Measurements from ENCODE around the gene CCL16.

Gene CCL16

DNA sequence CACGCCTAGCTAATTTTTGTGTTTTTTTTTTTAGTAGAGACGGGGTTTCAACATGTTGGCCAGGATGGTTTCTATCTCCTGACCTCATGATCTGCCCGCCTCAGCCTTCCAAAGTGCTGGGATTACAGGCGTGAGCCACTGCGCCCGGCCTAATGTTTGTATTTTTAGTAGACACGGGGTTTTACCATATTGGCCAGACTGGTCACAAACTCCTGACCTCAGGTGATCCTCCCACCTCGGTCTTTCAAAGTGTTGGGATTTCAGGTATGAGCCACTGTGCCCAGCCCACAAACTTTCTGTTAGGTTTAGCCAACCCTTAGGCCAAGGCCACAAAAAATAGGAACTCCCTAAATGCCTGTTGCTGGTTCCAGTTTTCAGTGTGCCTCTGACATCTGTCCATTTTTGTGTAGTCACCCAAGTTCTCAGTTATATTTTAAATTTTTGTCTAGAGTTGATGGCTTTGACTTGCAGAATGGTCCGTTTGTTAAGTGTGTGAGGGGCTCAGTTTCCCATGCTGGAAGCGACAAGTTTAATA, 12.7 kb downstream of the CCL16 start:
- Histone ChIP-seq H3K14ac (ENCODE audit: low read length) (no peak overlapping the region), H2BK120ac (ENCODE audit: low read depth, low read length) (no peak overlapping the region), H3K4me2 (ENCODE audit: insufficient read depth, low read length, poor library complexity, severe bottlenecking) (no peak overlapping the region), H3K4ac (ENCODE audit: low read length) (no peak overlapping the region), H3K4me1 (ENCODE audit: control insufficient read depth in 2 of 2, insufficient read depth in 1 of 2, low read depth in 1 of 2, low read length in 2 of 2) (no peaks in the 10 kb centered on the region), H3K4me3 (ENCODE audit: low read length in 2 of 2) (no peak overlapping the region), H4K8ac (ENCODE audit: low read depth, low read length) (no peak overlapping the region), H3K27me3 (ENCODE audit: control insufficient read depth in 3 of 3, insufficient read depth in 3 of 3, low read depth in 1 of 3, low read length in 3 of 3) (peaks cover 0 to 7% (median 0%) of the 10 kb centered on the region in 3 experiments), H4K91ac (ENCODE audit: low read depth, low read length, poor library complexity) (no peak overlapping the region), H2AFZ (ENCODE audit: low read length) (no peak overlapping the region), H3K9ac (ENCODE audit: low read depth, low read length, poor library complexity) (no peak overlapping the region), H2BK15ac (ENCODE audit: low read length) (no peak overlapping the region), H3K9me3 (replicated peaks in 1 of 2; ENCODE audit: control insufficient read depth in 2 of 2, insufficient read depth in 1 of 2, low read depth in 1 of 2, low read length in 2 of 2) (no peaks in the 10 kb centered on the region), H3K23ac (ENCODE audit: low read depth, low read length, poor library complexity) (no peak overlapping the region), H2BK12ac (ENCODE audit: low read length) (no peak overlapping the region), H3K79me1 (ENCODE audit: low read depth, low read length) (no peaks in the 10 kb centered on the region), H3K18ac (ENCODE audit: low read length) (no peak overlapping the region), H2BK5ac (ENCODE audit: low read length) (no peak overlapping the region), H2AK5ac (ENCODE audit: low read depth, low read length) (no peak overlapping the region), H3K27ac (replicated peaks; ENCODE audit: low read length) (no peak overlapping the region), H3K36me3 (replicated peaks in 1 of 2; ENCODE audit: control insufficient read depth in 2 of 2, insufficient read depth in 2 of 2, low read length in 2 of 2) (no peaks in the 10 kb centered on the region)
- no peak for DNase-seq (ENCODE audit: low spot score)
- WGBS, 2 donors (ENCODE audit: extremely low coverage in 2 of 2, insufficient read length in 2 of 2, insufficient replicate concordance in 1 of 2) = no CpG with 5 or more reads among the region's 10 CpGs

DNA sequence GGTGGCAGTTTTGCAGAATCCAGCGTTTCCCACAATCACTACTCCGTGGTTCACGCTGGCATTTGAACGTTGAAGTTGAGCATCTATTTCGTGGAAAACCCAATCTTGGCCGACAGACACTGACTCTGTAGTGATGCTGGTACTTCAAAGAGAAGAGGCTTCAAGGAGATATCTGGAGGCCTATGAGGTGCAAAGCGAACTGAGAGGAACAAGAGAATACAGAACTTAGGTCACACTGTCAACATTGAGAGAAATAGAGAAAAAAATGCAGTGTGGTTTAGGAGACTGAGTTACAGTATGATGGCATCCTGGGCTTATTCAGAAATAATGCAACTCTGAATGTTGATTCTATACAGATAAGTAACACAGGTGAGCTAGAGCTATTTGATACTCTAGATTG, 16.0 kb downstream of the CCL16 start:
- H3K4me2 ChIP-seq (ENCODE audit: insufficient read depth, low read length, poor library complexity, severe bottlenecking) = no peak overlapping the region
- H3K23ac ChIP-seq (ENCODE audit: low read depth, low read length, poor library complexity) = no peak overlapping the region
- no peak overlapping the region for H4K8ac ChIP-seq (ENCODE audit: low read depth, low read length)
- H2BK12ac ChIP-seq (ENCODE audit: low read length) = no peak overlapping the region
- no peak overlapping the region for H4K91ac ChIP-seq (ENCODE audit: low read depth, low read length, poor library complexity)
- H3K9ac ChIP-seq (ENCODE audit: low read depth, low read length, poor library complexity) = no peak overlapping the region
- H3K36me3 ChIP-seq (replicated peaks in 1 of 2; ENCODE audit: control insufficient read depth in 2 of 2, insufficient read depth in 2 of 2, low read length in 2 of 2) = no peaks in the 10 kb centered on the region
- no peak overlapping the region for H2AK5ac ChIP-seq (ENCODE audit: low read depth, low read length)
- H3K9me3 ChIP-seq (replicated peaks in 1 of 2; ENCODE audit: control insufficient read depth in 2 of 2, insufficient read depth in 1 of 2, low read depth in 1 of 2, low read length in 2 of 2) = no peaks in the 10 kb centered on the region
- DNase-seq (ENCODE audit: low spot score) = no peak
- H2BK5ac ChIP-seq (ENCODE audit: low read length) = no peak overlapping the region
- no peak overlapping the region for H3K4ac ChIP-seq (ENCODE audit: low read length)
- no peak overlapping the region for H3K14ac ChIP-seq (ENCODE audit: low read length)
- no peaks in the 10 kb centered on the region for H3K79me1 ChIP-seq (ENCODE audit: low read depth, low read length)
- no peak overlapping the region for H3K18ac ChIP-seq (ENCODE audit: low read length)
- no CpG with 5 or more reads among the region's 7 CpGs for WGBS, 2 donors (ENCODE audit: extremely low coverage in 2 of 2, insufficient read length in 2 of 2, insufficient replicate concordance in 1 of 2)
- H2BK15ac ChIP-seq (ENCODE audit: low read length) = no peak overlapping the region
- H2AFZ ChIP-seq (ENCODE audit: low read length) = no peak overlapping the region
- H3K27me3 ChIP-seq (ENCODE audit: control insufficient read depth in 3 of 3, insufficient read depth in 3 of 3, low read depth in 1 of 3, low read length in 3 of 3) = peaks cover 0 to 7% (median 0%) of the 10 kb centered on the region in 3 experiments
- H3K27ac ChIP-seq (replicated peaks; ENCODE audit: low read length) = no peak overlapping the region
- H2BK120ac ChIP-seq (ENCODE audit: low read depth, low read length) = no peak overlapping the region
- no peak overlapping the region for H3K4me3 ChIP-seq (ENCODE audit: low read length in 2 of 2)
- no peaks in the 10 kb centered on the region for H3K4me1 ChIP-seq (ENCODE audit: control insufficient read depth in 2 of 2, insufficient read depth in 1 of 2, low read depth in 1 of 2, low read length in 2 of 2)

DNA sequence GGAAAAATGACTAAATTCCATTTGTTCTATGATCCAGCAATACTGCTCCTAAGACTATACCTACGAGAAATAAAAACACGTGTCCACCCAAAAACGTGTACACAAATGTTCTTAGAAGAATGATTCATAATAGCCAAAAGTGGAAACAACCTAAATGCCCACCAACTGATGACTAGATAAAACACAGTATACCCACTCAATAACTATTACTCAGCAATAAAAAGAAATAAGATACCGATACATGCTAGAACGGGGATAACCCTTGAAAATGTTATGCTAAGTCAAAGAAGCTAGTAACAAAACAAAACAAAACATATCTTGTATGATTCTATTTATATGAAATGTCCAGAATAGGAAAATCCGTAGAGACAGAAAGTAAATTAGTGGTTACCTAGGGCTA, 17.6 kb downstream of the CCL16 start:
- no peak for DNase-seq (ENCODE audit: low spot score)
- Histone ChIP-seq H3K36me3 (replicated peaks in 1 of 2; ENCODE audit: control insufficient read depth in 2 of 2, insufficient read depth in 2 of 2, low read length in 2 of 2) (no peaks in the 10 kb centered on the region), H2BK120ac (ENCODE audit: low read depth, low read length) (no peak overlapping the region), H3K27ac (replicated peaks; ENCODE audit: low read length) (no peak overlapping the region), H2BK5ac (ENCODE audit: low read length) (no peak overlapping the region), H3K27me3 (ENCODE audit: control insufficient read depth in 3 of 3, insufficient read depth in 3 of 3, low read depth in 1 of 3, low read length in 3 of 3) (peaks cover 0 to 7% (median 0%) of the 10 kb centered on the region in 3 experiments), H3K14ac (ENCODE audit: low read length) (no peak overlapping the region), H3K4me1 (ENCODE audit: control insufficient read depth in 2 of 2, insufficient read depth in 1 of 2, low read depth in 1 of 2, low read length in 2 of 2) (no peaks in the 10 kb centered on the region), H2BK12ac (ENCODE audit: low read length) (no peak overlapping the region), H3K4ac (ENCODE audit: low read length) (no peak overlapping the region), H2BK15ac (ENCODE audit: low read length) (no peak overlapping the region), H3K18ac (ENCODE audit: low read length) (no peak overlapping the region), H3K4me2 (ENCODE audit: insufficient read depth, low read length, poor library complexity, severe bottlenecking) (no peak overlapping the region), H3K4me3 (ENCODE audit: low read length in 2 of 2) (no peak overlapping the region), H4K8ac (ENCODE audit: low read depth, low read length) (no peak overlapping the region), H3K9me3 (replicated peaks in 1 of 2; ENCODE audit: control insufficient read depth in 2 of 2, insufficient read depth in 1 of 2, low read depth in 1 of 2, low read length in 2 of 2) (no peaks in the 10 kb centered on the region), H3K23ac (ENCODE audit: low read depth, low read length, poor library complexity) (no peak overlapping the region), H3K9ac (ENCODE audit: low read depth, low read length, poor library complexity) (no peak overlapping the region), H2AK5ac (ENCODE audit: low read depth, low read length) (no peak overlapping the region), H2AFZ (ENCODE audit: low read length) (no peak overlapping the region), H4K91ac (ENCODE audit: low read depth, low read length, poor library complexity) (no peak overlapping the region), H3K79me1 (ENCODE audit: low read depth, low read length) (no peaks in the 10 kb centered on the region)
- WGBS, 2 donors (ENCODE audit: extremely low coverage in 2 of 2, insufficient read length in 2 of 2, insufficient replicate concordance in 1 of 2) = no CpG with 5 or more reads among the region's 6 CpGs

DNA sequence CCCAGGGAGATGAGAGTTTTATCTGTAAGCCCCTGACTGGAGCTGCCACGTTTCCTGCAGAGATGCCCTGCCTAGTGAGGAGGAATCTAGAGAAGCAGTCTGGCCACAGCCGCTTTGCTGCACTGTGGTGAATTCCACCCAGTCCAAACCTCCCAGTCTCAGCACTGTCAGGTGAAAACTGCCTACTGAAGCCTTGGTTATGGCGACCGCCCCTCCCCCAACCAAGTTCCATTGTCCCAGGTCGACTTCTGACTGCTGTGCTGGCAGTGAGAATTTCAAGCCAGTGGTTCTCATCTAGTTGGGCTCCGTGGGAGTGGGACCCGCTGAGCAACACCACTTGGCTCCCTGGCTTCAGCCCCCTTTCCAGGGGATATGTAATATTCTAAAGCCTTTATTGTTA, 27.6 kb downstream of the CCL16 start:
- Histone ChIP-seq H2AK5ac (ENCODE audit: low read depth, low read length) (no peak overlapping the region), H3K14ac (ENCODE audit: low read length) (no peak overlapping the region), H3K18ac (ENCODE audit: low read length) (peak overlapping the region; percentile 76), H2BK5ac (ENCODE audit: low read length) (no peak overlapping the region), H4K91ac (ENCODE audit: low read depth, low read length, poor library complexity) (no peak overlapping the region), H4K8ac (ENCODE audit: low read depth, low read length) (peak overlapping the region; percentile 6), H3K4me1 (ENCODE audit: control insufficient read depth in 2 of 2, insufficient read depth in 1 of 2, low read depth in 1 of 2, low read length in 2 of 2) (peaks cover 0 to 3% of the 10 kb centered on the region in 2 donors), H3K4me2 (ENCODE audit: insufficient read depth, low read length, poor library complexity, severe bottlenecking) (no peak overlapping the region), H3K27me3 (ENCODE audit: control insufficient read depth in 3 of 3, insufficient read depth in 3 of 3, low read depth in 1 of 3, low read length in 3 of 3) (peaks cover 0 to 4% (median 0%) of the 10 kb centered on the region in 3 experiments), H3K79me1 (ENCODE audit: low read depth, low read length) (no peaks in the 10 kb centered on the region), H3K23ac (ENCODE audit: low read depth, low read length, poor library complexity) (no peak overlapping the region), H3K9me3 (replicated peaks in 1 of 2; ENCODE audit: control insufficient read depth in 2 of 2, insufficient read depth in 1 of 2, low read depth in 1 of 2, low read length in 2 of 2) (no peaks in the 10 kb centered on the region), H2BK120ac (ENCODE audit: low read depth, low read length) (no peak overlapping the region), H3K36me3 (replicated peaks in 1 of 2; ENCODE audit: control insufficient read depth in 2 of 2, insufficient read depth in 2 of 2, low read length in 2 of 2) (no peaks in the 10 kb centered on the region), H3K27ac (replicated peaks; ENCODE audit: low read length) (no peak overlapping the region), H2AFZ (ENCODE audit: low read length) (peak overlapping the region; percentile 59), H2BK15ac (ENCODE audit: low read length) (peak overlapping the region; percentile 85), H3K9ac (ENCODE audit: low read depth, low read length, poor library complexity) (no peak overlapping the region), H3K4ac (ENCODE audit: low read length) (no peak overlapping the region), H3K4me3 (ENCODE audit: low read length in 2 of 2) (no peak overlapping the region), H2BK12ac (ENCODE audit: low read length) (no peak overlapping the region)
- no peak for DNase-seq (ENCODE audit: low spot score)
- no CpG with 5 or more reads among the region's 7 CpGs for WGBS, 2 donors (ENCODE audit: extremely low coverage in 2 of 2, insufficient read length in 2 of 2, insufficient replicate concordance in 1 of 2)
